Ishikawa (cell line): ENCODE measurements around the gene NXNL1.
A peak's percentile ranks its signal among the peaks of the same experiment; 100 is the strongest.

Experiments used
- CEBPB ChIP-seq: IDR thresholded peaks from 2 replicates; pipeline ENCODE4 v1.6.1; 2012
- CREB1 ChIP-seq: IDR thresholded peaks from 2 replicates; pipeline ENCODE4 v1.6.1; 2012; ENCODE audit warnings: low read depth
- EGR1 ChIP-seq: IDR thresholded peaks from 2 replicates; pipeline ENCODE4 v1.6.1; 2012
- EP300 ChIP-seq: IDR thresholded peaks from 2 replicates; pipeline ENCODE4 v1.6.1; 2012; ENCODE audit warnings: borderline replicate concordance
- FOXM1 ChIP-seq: IDR thresholded peaks from 2 replicates; pipeline ENCODE4 v1.6.1; 2012; ENCODE audit warnings: low read depth, borderline replicate concordance
- NFIC ChIP-seq: IDR thresholded peaks from 2 replicates; pipeline ENCODE4 v1.6.1; 2012
- RAD21 ChIP-seq: IDR thresholded peaks from 2 replicates; pipeline ENCODE4 v1.6.1; 2012; ENCODE audit warnings: low read depth
- TAF1 ChIP-seq: IDR thresholded peaks from 2 replicates; pipeline ENCODE4 v1.6.1; 2012; ENCODE audit warnings: low read depth, mild to moderate bottlenecking
- TCF12 ChIP-seq: IDR thresholded peaks from 2 replicates; pipeline ENCODE4 v1.6.1; 2012; ENCODE audit warnings: low read depth
- TEAD4 ChIP-seq: IDR thresholded peaks from 2 replicates; pipeline ENCODE4 v1.6.1; 2012
- YY1 ChIP-seq: IDR thresholded peaks from 2 replicates; pipeline ENCODE4 v1.6.1; 2012; ENCODE audit warnings: low read depth
- ZBTB7A ChIP-seq: IDR thresholded peaks from 2 replicates; pipeline ENCODE4 v1.6.1; 2012; ENCODE audit warnings: low read depth
- TF ChIP-seq, protein P1 (sequence below): IDR thresholded peaks from 2 replicates; pipeline ENCODE4 v1.6.1; 2012
- TF ChIP-seq, protein P2 (sequence below): IDR thresholded peaks from 2 replicates; pipeline ENCODE4 v1.6.1; 2012
- TF ChIP-seq, protein P3 (sequence below): IDR thresholded peaks from 2 replicates; pipeline ENCODE4 v1.6.1; 2012; ENCODE audit warnings: low read depth, mild to moderate bottlenecking

NXNL1 gene

DNA sequence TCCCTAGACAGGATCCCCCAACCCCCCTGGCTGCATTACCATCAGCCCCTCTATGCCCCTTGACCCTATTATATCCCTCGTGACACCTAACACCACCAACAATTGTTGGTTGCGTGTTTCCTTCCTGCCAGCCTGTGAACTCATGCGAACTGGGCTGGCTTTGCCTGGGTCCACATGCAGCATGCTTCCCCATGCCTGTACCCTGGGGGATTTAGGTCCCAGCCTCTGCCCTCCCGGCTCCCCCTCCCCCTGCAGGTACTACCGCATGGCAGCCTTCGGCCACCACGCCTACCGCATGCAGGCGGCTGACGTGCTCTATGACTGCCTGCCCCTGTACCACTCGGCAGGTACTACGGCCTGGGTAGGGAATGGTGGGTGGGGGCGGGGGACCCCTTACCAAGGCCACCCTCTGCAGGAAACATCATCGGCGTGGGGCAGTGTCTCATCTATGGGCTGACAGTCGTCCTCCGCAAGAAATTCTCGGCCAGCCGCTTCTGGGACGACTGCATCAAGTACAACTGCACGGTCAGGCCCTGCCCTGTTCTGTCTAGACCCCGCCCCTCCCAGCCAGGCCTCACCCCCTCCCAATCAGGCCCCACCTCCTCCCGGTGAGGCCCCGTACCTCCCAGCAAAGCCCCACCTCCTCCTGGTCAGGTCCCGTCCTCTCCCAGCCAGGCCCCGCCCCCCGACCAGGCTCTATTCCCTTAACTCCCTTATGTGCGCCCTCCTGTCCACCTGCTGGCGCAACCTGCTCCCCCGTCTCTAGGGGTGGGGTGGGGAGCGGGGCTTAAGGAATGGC lies 28.1 kb upstream of the NXNL1 start:
- no peak for TF ChIP-seq FOXM1
- TF ChIP-seq TEAD4 = no peak
- no peak for TF ChIP-seq NFIC
- no peak for TF ChIP-seq EGR1
- no peak for TF ChIP-seq CEBPB
- TF ChIP-seq YY1 = 0 out of 2 replicates have a peak, but pooled peaks have one; percentile 16
- no peak for TF ChIP-seq EP300
- TF ChIP-seq, protein P1, sequence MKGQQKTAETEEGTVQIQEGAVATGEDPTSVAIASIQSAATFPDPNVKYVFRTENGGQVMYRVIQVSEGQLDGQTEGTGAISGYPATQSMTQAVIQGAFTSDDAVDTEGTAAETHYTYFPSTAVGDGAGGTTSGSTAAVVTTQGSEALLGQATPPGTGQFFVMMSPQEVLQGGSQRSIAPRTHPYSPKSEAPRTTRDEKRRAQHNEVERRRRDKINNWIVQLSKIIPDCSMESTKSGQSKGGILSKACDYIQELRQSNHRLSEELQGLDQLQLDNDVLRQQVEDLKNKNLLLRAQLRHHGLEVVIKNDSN = no peak
- TF ChIP-seq, protein P2, sequence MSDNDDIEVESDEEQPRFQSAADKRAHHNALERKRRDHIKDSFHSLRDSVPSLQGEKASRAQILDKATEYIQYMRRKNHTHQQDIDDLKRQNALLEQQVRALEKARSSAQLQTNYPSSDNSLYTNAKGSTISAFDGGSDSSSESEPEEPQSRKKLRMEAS = peak; percentile 95
- no peak for TF ChIP-seq TCF12
- TF ChIP-seq, protein P3, sequence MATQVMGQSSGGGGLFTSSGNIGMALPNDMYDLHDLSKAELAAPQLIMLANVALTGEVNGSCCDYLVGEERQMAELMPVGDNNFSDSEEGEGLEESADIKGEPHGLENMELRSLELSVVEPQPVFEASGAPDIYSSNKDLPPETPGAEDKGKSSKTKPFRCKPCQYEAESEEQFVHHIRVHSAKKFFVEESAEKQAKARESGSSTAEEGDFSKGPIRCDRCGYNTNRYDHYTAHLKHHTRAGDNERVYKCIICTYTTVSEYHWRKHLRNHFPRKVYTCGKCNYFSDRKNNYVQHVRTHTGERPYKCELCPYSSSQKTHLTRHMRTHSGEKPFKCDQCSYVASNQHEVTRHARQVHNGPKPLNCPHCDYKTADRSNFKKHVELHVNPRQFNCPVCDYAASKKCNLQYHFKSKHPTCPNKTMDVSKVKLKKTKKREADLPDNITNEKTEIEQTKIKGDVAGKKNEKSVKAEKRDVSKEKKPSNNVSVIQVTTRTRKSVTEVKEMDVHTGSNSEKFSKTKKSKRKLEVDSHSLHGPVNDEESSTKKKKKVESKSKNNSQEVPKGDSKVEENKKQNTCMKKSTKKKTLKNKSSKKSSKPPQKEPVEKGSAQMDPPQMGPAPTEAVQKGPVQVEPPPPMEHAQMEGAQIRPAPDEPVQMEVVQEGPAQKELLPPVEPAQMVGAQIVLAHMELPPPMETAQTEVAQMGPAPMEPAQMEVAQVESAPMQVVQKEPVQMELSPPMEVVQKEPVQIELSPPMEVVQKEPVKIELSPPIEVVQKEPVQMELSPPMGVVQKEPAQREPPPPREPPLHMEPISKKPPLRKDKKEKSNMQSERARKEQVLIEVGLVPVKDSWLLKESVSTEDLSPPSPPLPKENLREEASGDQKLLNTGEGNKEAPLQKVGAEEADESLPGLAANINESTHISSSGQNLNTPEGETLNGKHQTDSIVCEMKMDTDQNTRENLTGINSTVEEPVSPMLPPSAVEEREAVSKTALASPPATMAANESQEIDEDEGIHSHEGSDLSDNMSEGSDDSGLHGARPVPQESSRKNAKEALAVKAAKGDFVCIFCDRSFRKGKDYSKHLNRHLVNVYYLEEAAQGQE = no peak
- peak; percentile 33; the same call in 1 of the 2 replicates for TF ChIP-seq RAD21
- no peak; the same call in 1 of the 2 replicates for TF ChIP-seq ZBTB7A

DNA sequence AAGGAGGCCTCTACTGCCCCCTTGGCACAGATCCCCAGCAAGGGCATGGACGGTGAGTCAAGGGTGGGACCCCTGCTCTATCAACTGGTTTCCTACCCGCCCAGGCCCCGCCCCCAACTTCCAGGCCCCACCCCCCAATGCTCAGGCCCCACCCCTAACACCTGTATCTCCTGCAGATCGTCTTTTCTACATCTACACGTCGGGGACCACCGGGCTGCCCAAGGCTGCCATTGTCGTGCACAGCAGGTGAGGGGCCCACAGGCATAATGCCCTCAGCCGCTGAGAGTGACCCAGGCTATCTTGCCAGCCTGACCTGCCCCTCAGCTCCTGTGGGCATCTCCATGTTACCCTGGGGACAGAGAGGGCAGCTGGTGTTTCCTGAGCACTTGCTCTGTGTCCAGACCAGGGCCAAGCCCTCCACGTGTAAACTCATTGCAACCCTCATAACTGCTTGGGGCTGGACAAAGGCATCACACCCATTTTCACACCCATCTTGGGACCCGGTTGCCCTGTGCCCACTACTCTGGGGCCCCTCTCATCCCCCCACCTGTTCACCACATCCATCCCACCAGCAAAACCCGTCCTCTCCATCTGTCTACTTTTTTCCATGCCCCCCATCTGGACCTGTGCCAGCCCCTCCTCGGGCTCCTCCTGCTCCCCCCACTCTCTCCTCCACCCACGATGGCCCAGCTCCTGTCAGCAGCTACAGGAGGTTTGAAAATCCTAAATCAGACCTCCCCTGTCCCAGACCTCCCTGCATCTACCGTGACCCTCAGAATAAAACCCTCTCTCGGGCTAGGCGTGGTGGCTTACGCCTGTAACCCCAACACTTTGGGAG lies 26.8 kb upstream of the NXNL1 start:
- TF ChIP-seq ZBTB7A = no peak
- TF ChIP-seq, protein P3 = no peak

DNA sequence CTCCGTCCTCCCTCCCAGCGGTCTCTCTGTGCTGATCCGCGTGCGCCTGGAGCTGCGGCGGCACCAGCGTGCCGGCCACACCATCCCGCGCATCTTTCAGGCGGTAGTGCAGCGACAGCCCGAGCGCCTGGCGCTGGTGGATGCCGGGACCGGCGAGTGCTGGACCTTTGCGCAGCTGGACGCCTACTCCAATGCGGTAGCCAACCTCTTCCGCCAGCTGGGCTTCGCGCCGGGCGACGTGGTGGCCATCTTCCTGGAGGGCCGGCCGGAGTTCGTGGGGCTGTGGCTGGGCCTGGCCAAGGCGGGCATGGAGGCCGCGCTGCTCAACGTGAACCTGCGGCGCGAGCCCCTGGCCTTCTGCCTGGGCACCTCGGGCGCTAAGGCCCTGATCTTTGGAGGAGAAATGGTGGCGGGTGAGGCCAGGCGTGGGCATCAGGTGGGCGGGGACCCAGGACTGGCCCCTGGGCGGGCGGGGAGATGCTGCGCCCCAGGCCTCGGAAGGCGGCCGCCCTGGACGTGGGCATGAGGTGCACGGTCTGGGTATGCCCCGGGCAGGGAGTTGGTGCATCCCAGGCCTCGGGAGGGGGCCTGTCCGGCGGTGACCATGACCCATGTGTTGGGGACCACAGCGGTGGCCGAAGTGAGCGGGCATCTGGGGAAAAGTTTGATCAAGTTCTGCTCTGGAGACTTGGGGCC lies 26.0 kb upstream of the NXNL1 start:
- TF ChIP-seq CEBPB (no peak), NFIC (no peak), ZBTB7A (no peak), EP300 (no peak), TCF12 (no peak), TAF1 (no peak), CREB1 (no peak), YY1 (no peak), EGR1 (no peak), FOXM1 (no peak), RAD21 (no peak), TEAD4 (no peak)
- TF ChIP-seq, protein P3 = no peak
- TF ChIP-seq, protein P1 = no peak
- TF ChIP-seq, protein P2 = no peak
